LNCaP clone FGC (cell line): ENCODE results near the gene FSCN2.

Source experiments
- DNase-seq: peaks from one replicate; pipeline ENCODE4 v3.0.0-alpha.2; 2011; ENCODE audit warnings: low read depth
- H3K4me3 ChIP-seq: 2 replicates; pipeline ENCODE4 v1.5.1; 2011; ENCODE audit warnings: mild to moderate bottlenecking, low read depth, low read length, control low read depth
- TF ChIP-seq, protein P1 (sequence below): IDR thresholded peaks from 2 replicates; pipeline ENCODE4 v1.5.1; 2012; ENCODE audit warnings: mild to moderate bottlenecking; ENCODE audit not compliant: control insufficient read depth, insufficient read depth; ENCODE audit errors: extremely low read depth

The FSCN2 gene

DNA sequence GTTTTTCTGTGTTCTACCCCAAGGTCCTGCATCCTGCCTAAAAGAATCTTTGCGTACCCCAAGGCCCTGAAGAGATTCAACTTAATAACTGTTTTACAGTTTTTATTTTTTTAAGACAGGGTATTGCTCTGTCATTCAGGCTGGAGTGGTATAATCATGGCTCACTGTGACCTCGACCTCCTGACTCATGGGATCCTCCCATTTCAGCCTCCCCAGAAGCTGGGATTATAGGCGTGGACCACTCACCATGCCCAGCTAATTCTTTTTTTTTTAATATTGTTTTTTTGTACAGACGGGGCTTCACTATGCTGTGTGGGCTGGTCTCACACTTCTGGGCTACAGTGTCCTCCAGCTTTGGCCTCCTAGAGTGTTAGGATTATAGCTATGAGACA lies 33.3 kb downstream of the FSCN2 start:
- no peak overlapping the region for H3K4me3 ChIP-seq
- TF ChIP-seq, protein P1, sequence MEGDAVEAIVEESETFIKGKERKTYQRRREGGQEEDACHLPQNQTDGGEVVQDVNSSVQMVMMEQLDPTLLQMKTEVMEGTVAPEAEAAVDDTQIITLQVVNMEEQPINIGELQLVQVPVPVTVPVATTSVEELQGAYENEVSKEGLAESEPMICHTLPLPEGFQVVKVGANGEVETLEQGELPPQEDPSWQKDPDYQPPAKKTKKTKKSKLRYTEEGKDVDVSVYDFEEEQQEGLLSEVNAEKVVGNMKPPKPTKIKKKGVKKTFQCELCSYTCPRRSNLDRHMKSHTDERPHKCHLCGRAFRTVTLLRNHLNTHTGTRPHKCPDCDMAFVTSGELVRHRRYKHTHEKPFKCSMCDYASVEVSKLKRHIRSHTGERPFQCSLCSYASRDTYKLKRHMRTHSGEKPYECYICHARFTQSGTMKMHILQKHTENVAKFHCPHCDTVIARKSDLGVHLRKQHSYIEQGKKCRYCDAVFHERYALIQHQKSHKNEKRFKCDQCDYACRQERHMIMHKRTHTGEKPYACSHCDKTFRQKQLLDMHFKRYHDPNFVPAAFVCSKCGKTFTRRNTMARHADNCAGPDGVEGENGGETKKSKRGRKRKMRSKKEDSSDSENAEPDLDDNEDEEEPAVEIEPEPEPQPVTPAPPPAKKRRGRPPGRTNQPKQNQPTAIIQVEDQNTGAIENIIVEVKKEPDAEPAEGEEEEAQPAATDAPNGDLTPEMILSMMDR: no peak
- DNase-seq: no peak

DNA sequence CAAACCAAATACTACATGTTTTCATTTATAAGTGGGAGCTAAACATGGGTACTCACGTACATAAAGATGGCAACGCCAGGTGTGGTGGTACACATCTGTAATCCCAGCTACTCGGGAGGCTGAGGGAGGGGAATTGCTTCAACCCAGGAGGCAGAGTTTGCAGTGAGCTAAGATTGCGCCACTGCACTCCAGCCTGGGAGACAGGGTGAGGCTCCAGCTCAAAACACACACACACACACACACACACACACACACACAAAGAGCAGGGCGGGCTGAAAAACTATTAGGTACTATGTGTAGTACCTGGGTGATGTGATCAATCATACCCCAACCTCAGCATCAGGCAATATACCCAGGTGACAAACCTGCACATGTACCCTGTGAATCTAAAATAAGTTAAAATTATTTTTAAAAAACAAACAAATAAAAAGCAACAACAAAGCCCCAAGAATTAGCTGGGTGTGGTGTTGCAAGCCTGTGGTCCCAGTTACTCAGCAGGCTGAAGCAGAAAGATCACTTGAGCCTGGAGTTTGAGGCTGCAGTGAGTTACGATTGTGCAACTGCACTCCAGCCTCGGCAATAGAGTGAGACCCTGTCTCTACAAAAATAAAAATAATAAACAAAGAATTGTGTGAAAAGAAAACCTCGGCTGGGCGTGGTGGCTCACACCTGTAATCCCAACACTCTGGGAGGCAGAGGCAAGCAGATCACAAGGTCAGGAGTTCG lies 35.8 kb downstream of the FSCN2 start:
- DNase-seq: no peak
- TF ChIP-seq, protein P1: no peak
- no peak overlapping the region for H3K4me3 ChIP-seq

DNA sequence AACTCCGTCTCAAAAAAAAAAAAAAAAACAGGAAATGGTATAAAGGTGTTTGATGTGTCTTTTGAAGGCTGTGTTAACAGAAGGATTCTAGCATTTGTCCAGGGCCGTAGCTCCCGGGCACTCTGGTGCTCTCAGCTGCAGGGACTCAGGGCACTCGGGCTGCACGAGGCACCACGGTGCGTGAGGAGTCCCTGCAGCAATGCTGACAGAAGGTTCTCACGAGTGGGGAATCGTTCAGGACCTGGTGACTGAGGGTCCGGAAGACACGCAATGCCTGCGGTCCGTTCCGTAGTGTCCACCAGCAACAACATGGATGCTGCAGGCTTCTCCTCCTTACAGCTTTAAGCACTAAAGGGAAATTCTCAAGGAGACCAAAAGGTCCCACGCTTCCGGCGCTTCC lies 36.6 kb downstream of the FSCN2 start:
- DNase-seq: no peak
- TF ChIP-seq, protein P1: no peak
- no peak overlapping the region for H3K4me3 ChIP-seq

DNA sequence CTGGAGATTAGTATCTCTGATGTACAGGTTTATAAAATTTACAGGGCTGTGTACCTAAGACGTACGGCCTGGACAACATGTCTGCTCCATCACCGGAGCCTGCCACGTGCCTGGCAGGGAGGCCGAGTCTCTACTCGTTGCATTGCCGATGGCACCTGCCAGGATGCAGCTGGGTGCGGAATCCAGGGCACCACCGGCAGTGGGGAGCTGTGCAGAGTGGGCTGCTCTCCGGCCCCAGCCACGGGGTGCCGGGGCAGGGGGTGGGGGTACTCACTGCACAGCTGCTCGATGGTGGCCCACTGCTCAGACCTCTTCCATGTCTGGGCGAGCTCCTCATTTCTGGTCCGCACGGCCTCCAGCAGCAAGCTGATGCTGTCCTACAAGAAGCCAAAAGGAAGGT lies 37.1 kb downstream of the FSCN2 start:
- no peak overlapping the region for H3K4me3 ChIP-seq
- no peak for DNase-seq
- TF ChIP-seq, protein P1: no peak

DNA sequence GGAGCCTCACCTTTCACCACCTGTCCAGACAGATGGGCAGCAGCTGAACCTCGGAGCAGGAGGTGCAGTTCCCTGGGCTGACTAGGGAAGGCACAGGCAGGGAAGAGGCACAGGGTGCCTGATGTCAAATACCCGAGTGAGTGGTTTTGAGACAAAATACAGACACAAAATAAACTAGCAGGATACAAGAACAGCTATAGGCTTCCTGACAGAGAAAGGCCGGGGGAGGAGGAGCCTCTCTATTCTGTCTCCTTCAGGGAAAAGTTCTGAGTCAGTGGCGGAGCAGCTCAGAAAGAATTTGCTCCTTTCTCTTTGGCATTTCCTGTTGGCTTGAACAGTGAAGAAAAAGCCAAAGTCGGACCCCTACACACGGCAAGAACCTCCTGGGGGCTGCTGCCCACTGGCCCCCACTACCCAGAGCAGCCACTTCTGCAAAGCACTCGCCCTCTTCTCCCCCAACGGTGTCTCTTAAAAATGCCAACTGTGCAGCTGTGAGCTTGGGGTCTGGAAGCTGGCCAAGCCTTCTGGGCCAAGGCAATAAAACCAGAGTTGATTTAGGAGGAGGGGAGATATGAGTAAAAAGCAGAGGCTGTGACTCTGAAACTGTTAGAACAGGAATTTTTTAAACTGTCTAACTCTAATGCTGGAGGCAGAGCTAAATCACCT lies 38.4 kb downstream of the FSCN2 start:
- TF ChIP-seq, protein P1: no peak

DNA sequence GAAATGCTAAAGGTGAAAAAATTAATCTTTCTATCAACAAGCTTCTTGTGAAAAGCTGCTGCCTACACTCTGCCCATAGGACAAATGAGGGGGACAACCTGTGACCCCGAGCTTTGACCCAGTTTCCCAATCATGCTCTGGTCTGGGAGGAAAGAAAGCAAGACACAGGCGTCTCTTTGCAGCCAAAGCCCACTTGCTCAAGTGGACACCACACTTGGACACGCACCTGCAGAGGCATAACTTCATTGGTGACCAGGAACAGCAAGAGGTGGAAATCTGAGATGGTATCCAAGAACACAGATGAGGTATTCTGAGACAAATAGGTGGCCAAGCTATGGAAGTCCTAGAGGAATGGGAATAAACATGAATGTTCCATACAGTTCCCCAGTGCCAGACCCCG lies 39.0 kb downstream of the FSCN2 start:
- no peak for DNase-seq
- peak overlapping the region; percentile 35 for H3K4me3 ChIP-seq

More for the DNA sequence above, 38.4 kb downstream of the FSCN2 start:
- H3K4me3 ChIP-seq: peak overlapping the region; percentile 35
- peak; percentile 84 for DNase-seq

More for the DNA sequence above, 39.0 kb downstream of the FSCN2 start:
- TF ChIP-seq, protein P1: no peak
